ENCODE measurements around the gene ANO1.
A peak's percentile ranks its signal among the peaks of the same experiment; 100 is the strongest.

The ANO1 gene

DNA sequence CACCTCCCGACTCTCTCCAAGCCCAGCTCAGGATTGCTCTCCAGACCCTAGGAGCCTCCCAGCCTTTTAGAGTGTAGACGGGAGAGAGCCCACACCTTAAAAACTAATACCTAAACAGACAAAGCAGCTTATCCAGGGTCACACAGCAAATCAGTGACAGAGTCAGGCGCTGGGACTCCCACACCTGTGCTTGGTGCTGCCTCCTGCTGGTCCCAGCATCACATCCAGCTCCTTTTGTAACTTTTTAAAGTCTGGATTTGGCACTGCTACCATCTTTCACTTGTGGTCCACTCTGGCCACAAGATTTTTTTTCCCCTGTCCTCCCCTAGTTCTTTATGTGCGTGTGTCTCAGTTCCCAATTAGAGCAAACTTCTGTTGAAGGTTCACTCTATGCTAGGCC, 4.7 kb downstream of the ANO1 start:
- no peak overlapping the region for H3K27ac ChIP-seq (ENCODE audit: low read length)
- H4K20me1 ChIP-seq (ENCODE audit: insufficient read depth, low read length), result no peaks in the 10 kb centered on the region
- H3K9ac ChIP-seq (ENCODE audit: low read length), result no peak overlapping the region
- H3K4me3 ChIP-seq (ENCODE audit: low read length), result no peak overlapping the region
- H3K4me1 ChIP-seq (ENCODE audit: low read length), result no peaks in the 10 kb centered on the region
- H3K4me2 ChIP-seq (ENCODE audit: low read depth, low read length), result no peak overlapping the region
- no peaks in the 10 kb centered on the region for H3K9me3 ChIP-seq (replicated peaks; ENCODE audit: insufficient read depth, low read length)
- peaks cover 89% of the 10 kb centered on the region for H3K27me3 ChIP-seq (replicated peaks; ENCODE audit: insufficient read depth, low read length)
- TF ChIP-seq EZH2phosphoT487 (IDR thresholded peaks at IDR 0.05; ENCODE audit: low read length) (no peak), EZH2 (optimal IDR thresholded peaks at IDR 0.05; ENCODE audit: low read depth, low read length) (no peak)
- TF ChIP-seq, protein P1, sequence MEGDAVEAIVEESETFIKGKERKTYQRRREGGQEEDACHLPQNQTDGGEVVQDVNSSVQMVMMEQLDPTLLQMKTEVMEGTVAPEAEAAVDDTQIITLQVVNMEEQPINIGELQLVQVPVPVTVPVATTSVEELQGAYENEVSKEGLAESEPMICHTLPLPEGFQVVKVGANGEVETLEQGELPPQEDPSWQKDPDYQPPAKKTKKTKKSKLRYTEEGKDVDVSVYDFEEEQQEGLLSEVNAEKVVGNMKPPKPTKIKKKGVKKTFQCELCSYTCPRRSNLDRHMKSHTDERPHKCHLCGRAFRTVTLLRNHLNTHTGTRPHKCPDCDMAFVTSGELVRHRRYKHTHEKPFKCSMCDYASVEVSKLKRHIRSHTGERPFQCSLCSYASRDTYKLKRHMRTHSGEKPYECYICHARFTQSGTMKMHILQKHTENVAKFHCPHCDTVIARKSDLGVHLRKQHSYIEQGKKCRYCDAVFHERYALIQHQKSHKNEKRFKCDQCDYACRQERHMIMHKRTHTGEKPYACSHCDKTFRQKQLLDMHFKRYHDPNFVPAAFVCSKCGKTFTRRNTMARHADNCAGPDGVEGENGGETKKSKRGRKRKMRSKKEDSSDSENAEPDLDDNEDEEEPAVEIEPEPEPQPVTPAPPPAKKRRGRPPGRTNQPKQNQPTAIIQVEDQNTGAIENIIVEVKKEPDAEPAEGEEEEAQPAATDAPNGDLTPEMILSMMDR (IDR thresholded peaks at IDR 0.05; ENCODE audit: low read length), result peak; percentile 29
- peak; percentile 9 for DNase-seq
- H2AFZ ChIP-seq (ENCODE audit: low read length), result no peak overlapping the region
- H3F3A ChIP-seq (ENCODE audit: insufficient read depth, low read length), result no peaks in the 10 kb centered on the region
- no peaks in the 10 kb centered on the region for H3K9me2 ChIP-seq (replicated peaks; ENCODE audit: insufficient read depth, low read length)
- no peaks in the 10 kb centered on the region for H3K36me3 ChIP-seq (replicated peaks; ENCODE audit: insufficient read depth, low read length)
- no peaks in the 10 kb centered on the region for H3K79me2 ChIP-seq (ENCODE audit: low read length)

DNA sequence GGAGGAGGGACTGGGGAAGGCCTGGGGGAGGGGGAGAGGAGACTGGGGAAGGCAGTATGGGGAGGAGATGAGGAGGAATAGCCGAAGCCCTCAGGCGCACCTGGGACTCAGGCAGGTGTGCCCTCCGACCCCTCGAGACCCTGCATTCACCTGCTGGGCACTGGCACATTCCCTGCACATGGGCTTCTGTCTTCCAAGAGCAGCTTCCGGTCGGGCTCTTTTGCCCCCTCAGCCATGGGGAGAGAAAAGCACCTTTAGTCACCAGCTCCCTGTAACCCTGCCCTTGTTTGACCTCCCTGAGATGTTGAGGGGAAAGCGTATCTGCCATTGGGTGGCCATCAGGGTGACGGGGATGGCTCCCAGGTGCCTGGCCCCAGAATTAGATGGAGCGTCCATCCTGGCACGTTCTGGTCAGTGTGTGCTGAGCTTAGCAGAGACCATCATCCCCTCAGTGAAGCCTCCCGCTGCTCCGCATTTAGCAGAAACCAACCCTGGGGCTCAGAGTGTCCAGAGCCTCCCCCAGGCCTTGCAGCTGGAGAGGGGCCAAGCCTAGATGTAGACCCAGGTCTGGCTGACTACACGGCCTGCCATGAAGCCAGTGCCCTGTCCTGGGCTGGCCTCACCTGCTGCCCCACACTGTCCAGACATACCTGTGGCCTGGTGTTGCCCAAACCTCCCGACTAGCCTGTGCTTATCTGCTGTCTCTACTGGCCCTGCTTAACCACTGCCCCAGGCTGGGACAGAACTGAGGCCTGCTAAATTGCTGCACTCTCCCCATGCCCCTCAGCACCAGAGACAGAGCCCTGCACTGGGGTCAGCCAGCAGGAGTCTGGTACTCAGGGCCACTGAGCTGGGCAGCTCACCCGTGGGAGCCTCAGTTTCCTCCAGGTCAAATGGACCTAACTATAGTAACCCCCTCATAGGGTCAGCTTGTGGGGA, 6.2 kb downstream of the ANO1 start:
- Histone ChIP-seq H4K20me1 (ENCODE audit: insufficient read depth, low read length) (no peaks in the 10 kb centered on the region), H3K79me2 (ENCODE audit: low read length) (no peaks in the 10 kb centered on the region), H3K9me3 (replicated peaks; ENCODE audit: insufficient read depth, low read length) (no peaks in the 10 kb centered on the region), H3K36me3 (replicated peaks; ENCODE audit: insufficient read depth, low read length) (no peaks in the 10 kb centered on the region), H3K9ac (ENCODE audit: low read length) (no peak overlapping the region), H3K4me2 (ENCODE audit: low read depth, low read length) (no peak overlapping the region), H3K27ac (ENCODE audit: low read length) (no peak overlapping the region), H3K4me1 (ENCODE audit: low read length) (no peaks in the 10 kb centered on the region), H3F3A (ENCODE audit: insufficient read depth, low read length) (no peaks in the 10 kb centered on the region), H3K27me3 (replicated peaks; ENCODE audit: insufficient read depth, low read length) (peaks cover 92% of the 10 kb centered on the region), H2AFZ (ENCODE audit: low read length) (no peak overlapping the region), H3K4me3 (ENCODE audit: low read length) (no peak overlapping the region), H3K9me2 (replicated peaks; ENCODE audit: insufficient read depth, low read length) (no peaks in the 10 kb centered on the region)
- no peak for DNase-seq
- TF ChIP-seq EZH2phosphoT487 (IDR thresholded peaks at IDR 0.05; ENCODE audit: low read length) (no peak), EZH2 (optimal IDR thresholded peaks at IDR 0.05; ENCODE audit: low read depth, low read length) (no peak)
- TF ChIP-seq, protein P1 (IDR thresholded peaks at IDR 0.05; ENCODE audit: low read length), result no peak

DNA sequence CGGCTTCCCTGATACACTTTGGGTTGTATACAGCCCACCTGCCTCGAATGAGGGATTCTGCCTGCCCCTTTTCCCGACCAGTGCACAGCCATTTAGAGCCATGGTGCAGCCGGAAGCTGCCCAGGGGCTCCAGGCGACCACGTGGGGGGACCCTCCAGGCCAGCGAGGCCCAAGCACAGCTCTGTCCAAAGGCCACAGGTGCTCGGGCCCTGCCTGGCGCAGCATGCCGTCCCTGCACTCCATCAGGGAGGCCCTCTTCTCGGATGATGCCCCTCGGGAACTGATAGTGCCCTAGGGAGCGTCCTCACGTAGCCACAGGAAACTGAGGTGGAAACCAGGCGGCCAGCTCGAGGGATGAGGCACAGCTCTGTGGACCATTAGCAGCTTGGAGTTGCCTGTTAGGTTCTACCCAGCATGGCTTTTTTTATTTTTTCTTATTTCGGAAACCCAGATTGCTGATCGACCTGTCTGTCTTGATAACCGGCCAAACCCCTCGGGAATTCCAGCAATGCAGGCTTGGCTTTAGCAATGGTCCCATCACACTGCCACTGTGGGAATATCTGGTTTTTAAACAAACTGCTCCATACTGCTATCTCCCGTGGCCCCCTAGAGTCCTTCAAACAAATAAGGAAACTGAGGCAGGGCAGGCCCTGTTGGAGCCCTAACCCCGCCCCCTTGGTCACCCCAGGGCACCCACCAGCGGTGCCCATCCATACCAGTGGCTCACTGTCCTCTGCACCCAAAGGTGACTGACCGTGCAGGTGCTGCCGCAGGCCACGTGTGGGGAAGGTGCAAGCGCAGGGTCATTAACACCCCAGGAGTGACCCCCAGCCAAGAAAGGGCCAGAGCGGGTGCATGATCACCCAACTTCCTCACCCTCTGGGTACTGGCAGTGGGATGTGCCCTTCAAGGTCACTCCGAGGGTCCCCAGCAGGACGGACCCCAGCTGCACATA, 8.0 kb downstream of the ANO1 start:
- no peaks in the 10 kb centered on the region for H3K9me2 ChIP-seq (replicated peaks; ENCODE audit: insufficient read depth, low read length)
- TF ChIP-seq, protein P1 (IDR thresholded peaks at IDR 0.05; ENCODE audit: low read length), result no peak
- TF ChIP-seq EZH2phosphoT487 (IDR thresholded peaks at IDR 0.05; ENCODE audit: low read length) (no peak), EZH2 (optimal IDR thresholded peaks at IDR 0.05; ENCODE audit: low read depth, low read length) (no peak)
- H3K79me2 ChIP-seq (ENCODE audit: low read length), result no peaks in the 10 kb centered on the region
- no peak overlapping the region for H2AFZ ChIP-seq (ENCODE audit: low read length)
- peaks cover 92% of the 10 kb centered on the region for H3K27me3 ChIP-seq (replicated peaks; ENCODE audit: insufficient read depth, low read length)
- no peak overlapping the region for H3K9ac ChIP-seq (ENCODE audit: low read length)
- H3K4me2 ChIP-seq (ENCODE audit: low read depth, low read length), result no peak overlapping the region
- H3K4me1 ChIP-seq (ENCODE audit: low read length), result no peaks in the 10 kb centered on the region
- H4K20me1 ChIP-seq (ENCODE audit: insufficient read depth, low read length), result no peaks in the 10 kb centered on the region
- H3K9me3 ChIP-seq (replicated peaks; ENCODE audit: insufficient read depth, low read length), result no peaks in the 10 kb centered on the region
- H3K4me3 ChIP-seq (ENCODE audit: low read length), result no peak overlapping the region
- no peaks in the 10 kb centered on the region for H3K36me3 ChIP-seq (replicated peaks; ENCODE audit: insufficient read depth, low read length)
- no peak overlapping the region for H3K27ac ChIP-seq (ENCODE audit: low read length)
- no peaks in the 10 kb centered on the region for H3F3A ChIP-seq (ENCODE audit: insufficient read depth, low read length)
- no peak for DNase-seq
